Activated CD8-positive, alpha-beta T cell treated with anti-CD3 and anti-CD28 coated beads, Interleukin-2, amount 10 ng/mL, durations not matched to agents 7 days and 5 days (primary cell): Measurements from ENCODE around the gene RYR2. TPM values are rescaled to one million over a fixed set of nuclear protein-coding genes. Genes with fewer than 3 reads are reported as not detected.

ENCODE experiments used
- ATAC-seq: fragments of 150-1000 bp; cut with Tn5 transposase; one replicate; pipeline ENCODE4 v1.10.0; 2021; ENCODE audit warnings: moderate library complexity
- CTCF ChIA-PET: fragments of 350-600 bp; sonication (Branson Sonifier 250); formaldehyde crosslinking; loops from one replicate; lab custom pipeline; 2021; ENCODE audit warnings: antibody characterized with exemption; lab: Charles Lee
- POLR2A ChIA-PET: fragments of 350-600 bp; sonication (Branson Sonifier 250); formaldehyde crosslinking; loops from one replicate; lab custom pipeline; 2021; ENCODE audit warnings: antibody characterized with exemption; lab: Charles Lee
- DNase-seq: peaks from one replicate; pipeline ENCODE4 v3.0.0-alpha.2; 2020
- H3K27ac Mint-ChIP-seq: one replicate; pipeline ENCODE4 v1.8.0; 2021; ENCODE audit warnings: mild to moderate bottlenecking, mixed read lengths
- H3K27me3 Mint-ChIP-seq: one replicate; pipeline ENCODE4 v1.8.0; 2021; ENCODE audit warnings: low read depth, mixed read lengths
- H3K36me3 Mint-ChIP-seq: one replicate; pipeline ENCODE4 v1.8.0; 2021; ENCODE audit warnings: low read depth, mixed read lengths
- H3K4me1 Mint-ChIP-seq: one replicate; pipeline ENCODE4 v1.8.0; 2021; ENCODE audit warnings: low read depth, mixed read lengths
- H3K4me3 Mint-ChIP-seq: one replicate; pipeline ENCODE4 v1.8.0; 2021; ENCODE audit warnings: mild to moderate bottlenecking, mixed read lengths
- H3K9me3 Mint-ChIP-seq: one replicate; pipeline ENCODE4 v1.8.0; 2022; ENCODE audit warnings: mixed read lengths; ENCODE audit not compliant: insufficient read depth
- total RNA-seq, 2 experiments: library from RNA; stranded (reverse); gene quantifications; one replicate each; pipeline ENCODE4 v1.2.3, GENCODE V29; 2021

Gene RYR2
- total RNA-seq, 2 experiments from 2014 or later, result not detected

GRCh38 chr1:237396426-237396825, 354.4 kb downstream of the RYR2 start:
- Mint-ChIP-seq H3K36me3 (no peaks in the 10 kb centered on the region), H3K4me3 (no peak overlapping the region), H3K27me3 (no peaks in the 10 kb centered on the region), H3K4me1 (no peaks in the 10 kb centered on the region), H3K27ac (no peak overlapping the region), H3K9me3 (peaks cover 4% of the 10 kb centered on the region)
- DNase-seq (no peak), ATAC-seq (no peak)
- ChIA-PET CTCF (no interaction called here), POLR2A (no interaction called here)

GRCh38 chr1:237398751-237399150, 356.8 kb downstream of the RYR2 start:
- H3K27ac Mint-ChIP-seq, result no peak overlapping the region
- ATAC-seq (no peak), DNase-seq (no peak)
- POLR2A ChIA-PET, result no interaction called here
- H3K9me3 Mint-ChIP-seq, result peaks cover 4% of the 10 kb centered on the region
- no peaks in the 10 kb centered on the region for H3K36me3 Mint-ChIP-seq
- H3K4me1 Mint-ChIP-seq, result no peaks in the 10 kb centered on the region
- no peaks in the 10 kb centered on the region for H3K27me3 Mint-ChIP-seq
- CTCF ChIA-PET, result no interaction called here
- no peak overlapping the region for H3K4me3 Mint-ChIP-seq

GRCh38 chr1:237405912-237406311, 363.9 kb downstream of the RYR2 start:
- ChIA-PET POLR2A (no interaction called here), CTCF (no interaction called here)
- no peak for ATAC-seq
- Mint-ChIP-seq H3K9me3 (no peaks in the 10 kb centered on the region), H3K27ac (no peak overlapping the region), H3K36me3 (no peaks in the 10 kb centered on the region), H3K4me3 (no peak overlapping the region), H3K27me3 (peaks cover 2% of the 10 kb centered on the region), H3K4me1 (peaks cover 2% of the 10 kb centered on the region)
- no peak for DNase-seq

- peaks cover 11% of the 10 kb centered on the region for H3K4me1 Mint-ChIP-seq
- POLR2A ChIA-PET, result no interaction called here
Observed at GRCh38 chr1:237411621-237412020, 369.6 kb downstream of the RYR2 start.

GRCh38 chr1:237416924-237417655, 375.1 kb downstream of the RYR2 start:
- Mint-ChIP-seq H3K27ac (no peak overlapping the region), H3K36me3 (no peaks in the 10 kb centered on the region), H3K4me3 (no peak overlapping the region), H3K4me1 (peaks cover under 1% of the 10 kb centered on the region), H3K9me3 (no peaks in the 10 kb centered on the region), H3K27me3 (no peaks in the 10 kb centered on the region)
- ATAC-seq (no peak), DNase-seq (no peak)
- POLR2A ChIA-PET, result interaction anchor here (0.7 kb wide), 1 partner anchor 805 kb away, joined by 3 read pairs; no protein-coding TSS in a partner anchor
- CTCF ChIA-PET, result no interaction called here

More at GRCh38 chr1:237411621-237412020, 369.6 kb downstream of the RYR2 start:
- Mint-ChIP-seq H3K27ac (peak overlapping the region; percentile 60), H3K36me3 (no peaks in the 10 kb centered on the region), H3K4me3 (no peak overlapping the region), H3K27me3 (peaks cover 2% of the 10 kb centered on the region), H3K9me3 (peaks cover 3% of the 10 kb centered on the region)
- DNase-seq (peak; percentile 55), ATAC-seq (peak; percentile 98)
- CTCF ChIA-PET, result interaction anchor here (0.8 kb wide), 1 partner anchor 24 kb away, joined by 3 read pairs; no protein-coding TSS in a partner anchor

GRCh38 chr1:237428809-237429208, 386.8 kb downstream of the RYR2 start:
- Mint-ChIP-seq H3K27me3 (no peaks in the 10 kb centered on the region), H3K36me3 (no peaks in the 10 kb centered on the region), H3K27ac (no peak overlapping the region), H3K4me1 (no peaks in the 10 kb centered on the region), H3K9me3 (no peaks in the 10 kb centered on the region), H3K4me3 (no peak overlapping the region)
- no peak for ATAC-seq
- POLR2A ChIA-PET, result no interaction called here
- DNase-seq, result no peak
- CTCF ChIA-PET, result no interaction called here

GRCh38 chr1:237429252-237429651, 387.3 kb downstream of the RYR2 start:
- H3K27ac Mint-ChIP-seq, result no peak overlapping the region
- no peak for DNase-seq
- no peak overlapping the region for H3K4me3 Mint-ChIP-seq
- POLR2A ChIA-PET, result no interaction called here
- CTCF ChIA-PET, result no interaction called here
- H3K4me1 Mint-ChIP-seq, result no peaks in the 10 kb centered on the region
- H3K36me3 Mint-ChIP-seq, result no peaks in the 10 kb centered on the region
- ATAC-seq, result no peak
- H3K27me3 Mint-ChIP-seq, result no peaks in the 10 kb centered on the region
- no peaks in the 10 kb centered on the region for H3K9me3 Mint-ChIP-seq

GRCh38 chr1:237431448-237431847, 389.5 kb downstream of the RYR2 start:
- no peaks in the 10 kb centered on the region for H3K4me1 Mint-ChIP-seq
- DNase-seq, result no peak
- ATAC-seq, result no peak
- ChIA-PET CTCF (no interaction called here), POLR2A (no interaction called here)
- no peaks in the 10 kb centered on the region for H3K27me3 Mint-ChIP-seq
- no peaks in the 10 kb centered on the region for H3K36me3 Mint-ChIP-seq
- H3K9me3 Mint-ChIP-seq, result no peaks in the 10 kb centered on the region
- H3K27ac Mint-ChIP-seq, result no peak overlapping the region
- H3K4me3 Mint-ChIP-seq, result no peak overlapping the region

GRCh38 chr1:237440346-237440745, 398.4 kb downstream of the RYR2 start:
- Mint-ChIP-seq H3K27ac (no peak overlapping the region), H3K9me3 (no peaks in the 10 kb centered on the region), H3K4me1 (no peaks in the 10 kb centered on the region), H3K27me3 (no peaks in the 10 kb centered on the region), H3K4me3 (no peak overlapping the region), H3K36me3 (no peaks in the 10 kb centered on the region)
- DNase-seq (no peak), ATAC-seq (no peak)
- ChIA-PET POLR2A (no interaction called here), CTCF (no interaction called here)

GRCh38 chr1:237444120-237444790, 402.3 kb downstream of the RYR2 start:
- Mint-ChIP-seq H3K4me3 (no peak overlapping the region), H3K27ac (no peak overlapping the region), H3K36me3 (no peaks in the 10 kb centered on the region), H3K27me3 (no peaks in the 10 kb centered on the region), H3K4me1 (no peaks in the 10 kb centered on the region), H3K9me3 (no peaks in the 10 kb centered on the region)
- DNase-seq (no peak), ATAC-seq (no peak)
- CTCF ChIA-PET, result no interaction called here
- POLR2A ChIA-PET, result no interaction called here

GRCh38 chr1:237448042-237448441, 406.1 kb downstream of the RYR2 start:
- no peak for ATAC-seq
- Mint-ChIP-seq H3K4me1 (no peaks in the 10 kb centered on the region), H3K36me3 (no peaks in the 10 kb centered on the region), H3K27ac (no peak overlapping the region), H3K9me3 (no peaks in the 10 kb centered on the region), H3K4me3 (no peak overlapping the region), H3K27me3 (no peaks in the 10 kb centered on the region)
- ChIA-PET CTCF (no interaction called here), POLR2A (no interaction called here)
- DNase-seq, result no peak

- CTCF ChIA-PET, result no interaction called here
- Mint-ChIP-seq H3K27ac (no peak overlapping the region), H3K9me3 (no peaks in the 10 kb centered on the region), H3K4me1 (no peaks in the 10 kb centered on the region), H3K4me3 (no peak overlapping the region), H3K36me3 (no peaks in the 10 kb centered on the region), H3K27me3 (no peaks in the 10 kb centered on the region)
- no peak for ATAC-seq
- POLR2A ChIA-PET, result no interaction called here
- no peak for DNase-seq
Observed at GRCh38 chr1:237457573-237457972, 415.6 kb downstream of the RYR2 start.
